HepG2 (cell line): Measurements from ENCODE around the gene PRPS1L1. TPM values are rescaled to one million over a fixed set of nuclear protein-coding genes. Genes with fewer than 3 reads are reported as not detected.

Source experiments
- ATAC-seq: fragments of 200-7000 bp; cut with Tn5 transposase; 3 replicates; pipeline ENCODE4 v1.9.1; 2020; ENCODE audit warnings: mild to moderate bottlenecking, moderate library complexity
- BruUV-seq: library from RNA; stranded (reverse); fragments of 400-500 nt; replicated peaks from 2 replicates; lab custom pipeline; 2021; lab: Mats Ljungman, UMichigan
- CTCF ChIA-PET: fragments of 300-600 bp; formaldehyde crosslinking; extraction: SDS; loops from one replicate; lab custom pipeline; 2021; ENCODE audit warnings: low total read pairs, inconsistent platforms, low intra/inter-chr PET ratio; lab: Yijun Ruan, JAX
- POLR2A ChIA-PET: fragments of 350-600 bp; sonication (Branson Sonifier 250); formaldehyde crosslinking; loops from one replicate; lab custom pipeline; 2020; ENCODE audit warnings: antibody characterized with exemption, inconsistent platforms; lab: Yijun Ruan, JAX
- DNase-seq: peaks from one replicate; pipeline ENCODE4 v3.0.0-alpha.2; 2015; ENCODE audit warnings: low spot score
- FAIRE-seq: peaks from 3 replicates; lab custom pipeline; 2011; peaks lifted over from hg19 to GRCh38; lab: Jason Lieb, UNC
- H2AFZ ChIP-seq: one replicate; pipeline ENCODE4 v1.6.1; 2011; ENCODE audit warnings: low read length, inconsistent platforms
- H3K27ac ChIP-seq: fragments of 300-600 bp; 3 replicates; pipeline ENCODE4 v1.8.0; 2011; ENCODE audit warnings: mixed run types, mild to moderate bottlenecking, mixed read lengths, low read length, inconsistent platforms; ENCODE audit not compliant: insufficient read depth; ENCODE audit errors: extremely low read length
- H3K27me3 ChIP-seq, 2 experiments: fragments of 200-600 bp in 1 of 2; 2 replicates in 1 of 2; 3 replicates in 1 of 2; pipeline versions ENCODE4 v1.6.0 to v1.8.0; 2011; ENCODE audit warnings: low read length in 2 of 2, mild to moderate bottlenecking in 2 of 2, moderate library complexity in 2 of 2, inconsistent platforms in 1 of 2; ENCODE audit not compliant: insufficient read depth in 2 of 2, control insufficient read depth in 1 of 2
- H3K36me3 ChIP-seq, 2 experiments: fragments of 200-600 bp in 1 of 2; replicated peaks in 1 of 2; 2 replicates in 1 of 2; 3 replicates in 1 of 2; pipeline versions ENCODE4 v1.5.1 to v1.8.0; 2011; ENCODE audit warnings: low read length in 2 of 2, inconsistent platforms in 1 of 2; ENCODE audit not compliant: insufficient read depth in 2 of 2, control insufficient read depth in 1 of 2
- H3K4me1 ChIP-seq: 2 replicates; pipeline ENCODE4 v1.5.1; 2012; ENCODE audit warnings: low read length, inconsistent platforms; ENCODE audit not compliant: insufficient read depth
- H3K4me2 ChIP-seq: 2 replicates; pipeline ENCODE4 v1.6.0; 2011; ENCODE audit warnings: low read depth, low read length, inconsistent platforms
- H3K4me3 ChIP-seq, 3 experiments: fragments of 200-600 bp in 1 of 3; sonication (generic), shearing (Covaris generic) in 1 of 3; replicated peaks in 1 of 3; 2 replicates each; pipeline ENCODE4 v1.5.1; 2011 to 2016; ENCODE audit warnings: low read length in 3 of 3, inconsistent platforms in 2 of 3, low read depth in 2 of 3, mild to moderate bottlenecking in 2 of 3, control low read depth in 1 of 3, mixed read lengths in 1 of 3; ENCODE audit not compliant: insufficient read depth in 1 of 3
- H3K79me2 ChIP-seq: one replicate; pipeline ENCODE4 v1.6.1; 2011; ENCODE audit warnings: low read length, inconsistent platforms; ENCODE audit not compliant: insufficient read depth
- H3K9ac ChIP-seq: 2 replicates; pipeline ENCODE4 v1.6.0; 2011; ENCODE audit warnings: mild to moderate bottlenecking, low read depth, low read length, inconsistent platforms; ENCODE audit not compliant: insufficient read depth
- H3K9me3 ChIP-seq: 2 replicates; pipeline ENCODE4 v1.5.1; 2012; ENCODE audit warnings: mild to moderate bottlenecking, low read length
- H4K20me1 ChIP-seq: 2 replicates; pipeline ENCODE4 v1.6.0; 2011; ENCODE audit warnings: inconsistent platforms, mild to moderate bottlenecking, low read length, moderate library complexity; ENCODE audit not compliant: insufficient read depth
- ONECUT2 ChIP-seq: sonication (generic); formaldehyde crosslinking; IDR thresholded peaks from 2 replicates; pipeline ENCODE4 v1.4.0; 2020; ENCODE audit warnings: missing genetic modification reagents
- PHF8 ChIP-seq: sonication (generic); formaldehyde crosslinking; IDR thresholded peaks from 2 replicates; pipeline ENCODE4 v1.5.0; 2020; ENCODE audit warnings: missing genetic modification reagents
- SMARCE1 ChIP-seq: fragments of 450-650 bp; IDR thresholded peaks from 2 replicates; pipeline ENCODE4 v1.6.1; 2017; ENCODE audit warnings: borderline replicate concordance
- SNAPC5 ChIP-seq: sonication (generic); formaldehyde crosslinking; IDR thresholded peaks from 2 replicates; pipeline ENCODE4 v1.8.1; 2023; ENCODE audit warnings: mild to moderate bottlenecking, missing genetic modification reagents, borderline replicate concordance
- ZMYM3 ChIP-seq: sonication (generic); formaldehyde crosslinking; IDR thresholded peaks from 2 replicates; pipeline ENCODE4 v1.5.1; 2020; ENCODE audit warnings: mild to moderate bottlenecking, missing genetic modification reagents
- ZNF577 ChIP-seq: sonication (generic); formaldehyde crosslinking; IDR thresholded peaks from 2 replicates; pipeline ENCODE4 v1.4.0; 2020; ENCODE audit warnings: mild to moderate bottlenecking, low read depth, missing genetic modification reagents, borderline replicate concordance
- WGBS: methylation state at CpG from one replicate; pipeline ENCODE4 v1.1.6; 2017; ENCODE audit warnings: low lambda C conversion rate; 5-methylcytosine and 5-hydroxymethylcytosine counted together
- in situ Hi-C: cut with HindIII; loops from 2 replicates; pipeline ENCODE4 v1.10.0; 2017; ENCODE audit warnings: low pct_unique_long_range_greater_than_20kb; ENCODE audit not compliant: extremely low pct_ligation_motif_present
- intact Hi-C: fragments of 100-400 bp; cut with micrococcal nuclease; formaldehyde crosslinking; loops from one replicate; pipeline ENCODE4 v1.10.0; 2022; ENCODE audit not compliant: unreplicated experiment
- polyA plus RNA-seq, 8 experiments: library from polyadenylated mRNA; depleted of rRNA in 3 of 8; stranded (reverse) in 7 of 8; unstranded in 1 of 8; fragments of >200 nt; fragmentation: Illumina TruSeq in 4 of 8; extraction: Trizol in 4 of 8; gene quantifications; 2 replicates each; pipeline versions ENCODE4 v1.2.1 to v1.2.3, GENCODE V29; 2011 to 2016; ENCODE audit warnings: low read depth in 4 of 8, missing spikeins in 1 of 8, mixed read lengths in 1 of 8; ENCODE audit not compliant: insufficient read depth in 1 of 8
- total RNA-seq, 5 experiments: library from RNA; depleted of rRNA; stranded (reverse); fragments of >200 nt; fragmentation: Illumina TruSeq; extraction: Trizol; gene quantifications; 2 replicates each; pipeline ENCODE4 v1.2.3, GENCODE V29; 2016; ENCODE audit warnings: low read depth in 1 of 5
- TF ChIP-seq, protein P1 (sequence below): sonication (generic); formaldehyde crosslinking; IDR thresholded peaks from 2 replicates; pipeline ENCODE4 v1.4.0; 2020; ENCODE audit warnings: missing genetic modification reagents
- TF ChIP-seq, protein P2 (sequence below): sonication (generic); formaldehyde crosslinking; IDR thresholded peaks from 2 replicates; pipeline ENCODE4 v1.4.0; 2020; ENCODE audit warnings: missing genetic modification reagents, borderline replicate concordance

The PRPS1L1 gene
- total and polyA plus RNA-seq, 2 of the 13 experiments (the other 11 are each of a cell fraction or from before 2014, with no cell fraction given), result not detected

DNA sequence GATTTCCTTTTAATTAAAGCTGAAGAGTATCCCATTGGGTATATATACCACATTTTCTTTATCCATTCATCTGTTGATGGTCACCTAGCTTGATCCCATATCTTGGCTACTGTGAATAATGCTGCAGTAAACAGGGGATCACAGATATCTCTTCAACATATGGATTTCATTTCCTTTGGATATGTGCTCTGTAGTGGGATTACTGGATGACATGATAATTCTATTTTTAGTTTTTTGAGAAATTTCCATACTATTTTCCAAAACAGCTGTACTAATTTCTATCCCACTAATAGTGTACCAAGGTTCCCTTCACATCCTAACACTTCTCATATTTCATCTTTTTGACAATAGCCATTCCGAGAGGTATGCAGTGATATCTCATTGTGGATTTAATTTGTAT lies 48.8 kb upstream of the PRPS1L1 start (continued):
- TF ChIP-seq ONECUT2 (CRISPR knock-in tag), result no peak
- TF ChIP-seq, protein P1, sequence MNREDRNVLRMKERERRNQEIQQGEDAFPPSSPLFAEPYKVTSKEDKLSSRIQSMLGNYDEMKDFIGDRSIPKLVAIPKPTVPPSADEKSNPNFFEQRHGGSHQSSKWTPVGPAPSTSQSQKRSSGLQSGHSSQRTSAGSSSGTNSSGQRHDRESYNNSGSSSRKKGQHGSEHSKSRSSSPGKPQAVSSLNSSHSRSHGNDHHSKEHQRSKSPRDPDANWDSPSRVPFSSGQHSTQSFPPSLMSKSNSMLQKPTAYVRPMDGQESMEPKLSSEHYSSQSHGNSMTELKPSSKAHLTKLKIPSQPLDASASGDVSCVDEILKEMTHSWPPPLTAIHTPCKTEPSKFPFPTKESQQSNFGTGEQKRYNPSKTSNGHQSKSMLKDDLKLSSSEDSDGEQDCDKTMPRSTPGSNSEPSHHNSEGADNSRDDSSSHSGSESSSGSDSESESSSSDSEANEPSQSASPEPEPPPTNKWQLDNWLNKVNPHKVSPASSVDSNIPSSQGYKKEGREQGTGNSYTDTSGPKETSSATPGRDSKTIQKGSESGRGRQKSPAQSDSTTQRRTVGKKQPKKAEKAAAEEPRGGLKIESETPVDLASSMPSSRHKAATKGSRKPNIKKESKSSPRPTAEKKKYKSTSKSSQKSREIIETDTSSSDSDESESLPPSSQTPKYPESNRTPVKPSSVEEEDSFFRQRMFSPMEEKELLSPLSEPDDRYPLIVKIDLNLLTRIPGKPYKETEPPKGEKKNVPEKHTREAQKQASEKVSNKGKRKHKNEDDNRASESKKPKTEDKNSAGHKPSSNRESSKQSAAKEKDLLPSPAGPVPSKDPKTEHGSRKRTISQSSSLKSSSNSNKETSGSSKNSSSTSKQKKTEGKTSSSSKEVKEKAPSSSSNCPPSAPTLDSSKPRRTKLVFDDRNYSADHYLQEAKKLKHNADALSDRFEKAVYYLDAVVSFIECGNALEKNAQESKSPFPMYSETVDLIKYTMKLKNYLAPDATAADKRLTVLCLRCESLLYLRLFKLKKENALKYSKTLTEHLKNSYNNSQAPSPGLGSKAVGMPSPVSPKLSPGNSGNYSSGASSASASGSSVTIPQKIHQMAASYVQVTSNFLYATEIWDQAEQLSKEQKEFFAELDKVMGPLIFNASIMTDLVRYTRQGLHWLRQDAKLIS, result no peak

- H3K4me2 ChIP-seq, result no peak overlapping the region
- DNase-seq (no peak), ATAC-seq (no peak), FAIRE-seq (no peak)
- TF ChIP-seq ZNF577 (CRISPR knock-in tag), result no peak
- TF ChIP-seq PHF8 (CRISPR knock-in tag), result no peak
- no peak for TF ChIP-seq SMARCE1
- TF ChIP-seq, protein P2, sequence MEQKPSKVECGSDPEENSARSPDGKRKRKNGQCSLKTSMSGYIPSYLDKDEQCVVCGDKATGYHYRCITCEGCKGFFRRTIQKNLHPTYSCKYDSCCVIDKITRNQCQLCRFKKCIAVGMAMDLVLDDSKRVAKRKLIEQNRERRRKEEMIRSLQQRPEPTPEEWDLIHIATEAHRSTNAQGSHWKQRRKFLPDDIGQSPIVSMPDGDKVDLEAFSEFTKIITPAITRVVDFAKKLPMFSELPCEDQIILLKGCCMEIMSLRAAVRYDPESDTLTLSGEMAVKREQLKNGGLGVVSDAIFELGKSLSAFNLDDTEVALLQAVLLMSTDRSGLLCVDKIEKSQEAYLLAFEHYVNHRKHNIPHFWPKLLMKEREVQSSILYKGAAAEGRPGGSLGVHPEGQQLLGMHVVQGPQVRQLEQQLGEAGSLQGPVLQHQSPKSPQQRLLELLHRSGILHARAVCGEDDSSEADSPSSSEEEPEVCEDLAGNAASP (CRISPR knock-in tag), result no peak
- no peak for TF ChIP-seq SNAPC5
- TF ChIP-seq ZMYM3 (CRISPR knock-in tag), result no peak
- WGBS, result 8% methylated on average over 3 of the region's 3 CpGs
- H3K36me3 ChIP-seq, result no peaks in the 10 kb centered on the region
- no peak overlapping the region for H2AFZ ChIP-seq
- intact Hi-C loops (loop anchor here (10.0 kb wide), 1 partner anchor 256 kb away; no protein-coding TSS in a partner anchor), in situ Hi-C loops (no loop called here)
- no peaks in the 10 kb centered on the region for H3K27me3 ChIP-seq
- H3K9me3 ChIP-seq, result no peaks in the 10 kb centered on the region
- no peak overlapping the region for H3K9ac ChIP-seq
- ChIA-PET POLR2A (no interaction called here), CTCF (no interaction called here)
- H3K27ac ChIP-seq, result no peak overlapping the region
- H4K20me1 ChIP-seq, result no peaks in the 10 kb centered on the region
- no peaks in the 10 kb centered on the region for H3K4me1 ChIP-seq
- BruUV-seq, result no TSS peak
- no peaks in the 10 kb centered on the region for H3K79me2 ChIP-seq
- no peak overlapping the region for H3K4me3 ChIP-seq
Measured at GRCh38 chr7:18068745-18069144, 41.1 kb upstream of the PRPS1L1 start.
